ENCODE data around the gene UNKL.

Gene UNKL

GRCh38 chr16:1351582-1352362 lies 62.7 kb downstream of the UNKL start, which contains the start of the genes GNPTG and TSR3:
Gene GNPTG, plus strand, starts transcription at chr16:1351931. Its CDS starts 35 bp downstream, at chr16:1351966.
Gene TSR3, minus strand, starts transcription at chr16:1351878. Its CDS starts 74 bp downstream, at chr16:1351804.
- H3K27me3 ChIP-seq (ENCODE audit: control insufficient read depth in 1 of 2, insufficient read depth in 2 of 2, low read length in 2 of 2) = no peaks in the 10 kb centered on the region
- H3K4me3 ChIP-seq (ENCODE audit: low read depth in 1 of 2, low read length in 2 of 2) = peak within 1 kb of the TSS; percentile 90 to 93
- peaks cover 0 to 26% of the 10 kb centered on the region in 2 donors for H3K36me3 ChIP-seq (ENCODE audit: control insufficient read depth in 1 of 2, insufficient read depth in 2 of 2, low read length in 2 of 2)
- H3K27ac ChIP-seq (ENCODE audit: low read depth, low read length) = no peak within 1 kb of the TSS
- peak within 1 kb of the TSS; percentile 73 to 88 for H3K9ac ChIP-seq (ENCODE audit: low read depth in 1 of 2, low read length in 2 of 2)
- no peaks in the 10 kb centered on the region for H3K9me3 ChIP-seq (ENCODE audit: control insufficient read depth in 1 of 2, low read length in 2 of 2)
- H3K4me1 ChIP-seq (ENCODE audit: control insufficient read depth in 1 of 2, insufficient read depth in 2 of 2, low read length in 2 of 2) = peaks cover 16 to 32% of the 10 kb centered on the region in 2 donors

GRCh38 chr16:1351215-1351581 lies 63.3 kb downstream of the UNKL start:
- Histone ChIP-seq H3K27me3 (ENCODE audit: control insufficient read depth in 1 of 2, insufficient read depth in 2 of 2, low read length in 2 of 2) (no peaks in the 10 kb centered on the region), H3K36me3 (ENCODE audit: control insufficient read depth in 1 of 2, insufficient read depth in 2 of 2, low read length in 2 of 2) (peaks cover 0 to 26% of the 10 kb centered on the region in 2 donors), H3K27ac (ENCODE audit: low read depth, low read length) (no peak overlapping the region), H3K4me3 (ENCODE audit: low read depth in 1 of 2, low read length in 2 of 2) (peak overlapping the region; percentile 90 to 93), H3K9ac (ENCODE audit: low read depth in 1 of 2, low read length in 2 of 2) (peak overlapping the region; percentile 73 to 88), H3K4me1 (ENCODE audit: control insufficient read depth in 1 of 2, insufficient read depth in 2 of 2, low read length in 2 of 2) (peaks cover 16 to 32% of the 10 kb centered on the region in 2 donors), H3K9me3 (ENCODE audit: control insufficient read depth in 1 of 2, low read length in 2 of 2) (no peaks in the 10 kb centered on the region)

GRCh38 chr16:1350691-1351090 lies 63.8 kb downstream of the UNKL start:
- Histone ChIP-seq H3K27ac (ENCODE audit: low read depth, low read length) (no peak overlapping the region), H3K9ac (ENCODE audit: low read depth in 1 of 2, low read length in 2 of 2) (peak overlapping the region; percentile 73 to 88)

GRCh38 chr16:1349951-1350350 lies 64.6 kb downstream of the UNKL start:
- H3K9me3 ChIP-seq (ENCODE audit: control insufficient read depth in 1 of 2, low read length in 2 of 2) = no peaks in the 10 kb centered on the region
- no peak overlapping the region for H3K27ac ChIP-seq (ENCODE audit: low read depth, low read length)
- H3K27me3 ChIP-seq (ENCODE audit: control insufficient read depth in 1 of 2, insufficient read depth in 2 of 2, low read length in 2 of 2) = no peaks in the 10 kb centered on the region
- peaks cover 0 to 26% of the 10 kb centered on the region in 2 donors for H3K36me3 ChIP-seq (ENCODE audit: control insufficient read depth in 1 of 2, insufficient read depth in 2 of 2, low read length in 2 of 2)
- no peak overlapping the region for H3K4me3 ChIP-seq (ENCODE audit: low read depth in 1 of 2, low read length in 2 of 2)
- H3K4me1 ChIP-seq (ENCODE audit: control insufficient read depth in 1 of 2, insufficient read depth in 2 of 2, low read length in 2 of 2) = peaks cover 16 to 32% of the 10 kb centered on the region in 2 donors
- no peak overlapping the region for H3K9ac ChIP-seq (ENCODE audit: low read depth in 1 of 2, low read length in 2 of 2)

More at GRCh38 chr16:1350691-1351090, 63.8 kb downstream of the UNKL start:
- H3K9me3 ChIP-seq (ENCODE audit: control insufficient read depth in 1 of 2, low read length in 2 of 2) = no peaks in the 10 kb centered on the region
- H3K36me3 ChIP-seq (ENCODE audit: control insufficient read depth in 1 of 2, insufficient read depth in 2 of 2, low read length in 2 of 2) = peaks cover 0 to 26% of the 10 kb centered on the region in 2 donors
- peaks cover 16 to 32% of the 10 kb centered on the region in 2 donors for H3K4me1 ChIP-seq (ENCODE audit: control insufficient read depth in 1 of 2, insufficient read depth in 2 of 2, low read length in 2 of 2)
- H3K27me3 ChIP-seq (ENCODE audit: control insufficient read depth in 1 of 2, insufficient read depth in 2 of 2, low read length in 2 of 2) = no peaks in the 10 kb centered on the region
- peak overlapping the region; percentile 90 to 93 for H3K4me3 ChIP-seq (ENCODE audit: low read depth in 1 of 2, low read length in 2 of 2)

GRCh38 chr16:1349351-1349750 lies 65.2 kb downstream of the UNKL start:
- no peak overlapping the region for H3K4me3 ChIP-seq (ENCODE audit: low read depth in 1 of 2, low read length in 2 of 2)
- no peak overlapping the region for H3K27ac ChIP-seq (ENCODE audit: low read depth, low read length)
- peaks cover 0 to 26% of the 10 kb centered on the region in 2 donors for H3K36me3 ChIP-seq (ENCODE audit: control insufficient read depth in 1 of 2, insufficient read depth in 2 of 2, low read length in 2 of 2)
- no peaks in the 10 kb centered on the region for H3K9me3 ChIP-seq (ENCODE audit: control insufficient read depth in 1 of 2, low read length in 2 of 2)
- H3K27me3 ChIP-seq (ENCODE audit: control insufficient read depth in 1 of 2, insufficient read depth in 2 of 2, low read length in 2 of 2) = no peaks in the 10 kb centered on the region
- H3K4me1 ChIP-seq (ENCODE audit: control insufficient read depth in 1 of 2, insufficient read depth in 2 of 2, low read length in 2 of 2) = peaks cover 16 to 33% of the 10 kb centered on the region in 2 donors
- no peak overlapping the region for H3K9ac ChIP-seq (ENCODE audit: low read depth in 1 of 2, low read length in 2 of 2)

- Histone ChIP-seq H3K9me3 (ENCODE audit: control insufficient read depth in 1 of 2, low read length in 2 of 2) (no peaks in the 10 kb centered on the region), H3K36me3 (ENCODE audit: control insufficient read depth in 1 of 2, insufficient read depth in 2 of 2, low read length in 2 of 2) (peaks cover 0 to 26% of the 10 kb centered on the region in 2 donors), H3K27me3 (ENCODE audit: control insufficient read depth in 1 of 2, insufficient read depth in 2 of 2, low read length in 2 of 2) (no peaks in the 10 kb centered on the region), H3K9ac (ENCODE audit: low read depth in 1 of 2, low read length in 2 of 2) (no peak overlapping the region), H3K4me1 (ENCODE audit: control insufficient read depth in 1 of 2, insufficient read depth in 2 of 2, low read length in 2 of 2) (peaks cover 18 to 36% of the 10 kb centered on the region in 2 donors), H3K4me3 (ENCODE audit: low read depth in 1 of 2, low read length in 2 of 2) (no peak overlapping the region), H3K27ac (ENCODE audit: low read depth, low read length) (no peak overlapping the region)
These were observed 65.6 kb downstream of the UNKL start for GRCh38 chr16:1348926-1349325.

GRCh38 chr16:1348441-1348840 lies 66.1 kb downstream of the UNKL start:
- Histone ChIP-seq H3K9ac (ENCODE audit: low read depth in 1 of 2, low read length in 2 of 2) (no peak overlapping the region), H3K4me3 (ENCODE audit: low read depth in 1 of 2, low read length in 2 of 2) (no peak overlapping the region), H3K4me1 (ENCODE audit: control insufficient read depth in 1 of 2, insufficient read depth in 2 of 2, low read length in 2 of 2) (peaks cover 23 to 36% of the 10 kb centered on the region in 2 donors), H3K27ac (ENCODE audit: low read depth, low read length) (no peak overlapping the region), H3K36me3 (ENCODE audit: control insufficient read depth in 1 of 2, insufficient read depth in 2 of 2, low read length in 2 of 2) (peaks cover 0 to 26% of the 10 kb centered on the region in 2 donors), H3K27me3 (ENCODE audit: control insufficient read depth in 1 of 2, insufficient read depth in 2 of 2, low read length in 2 of 2) (no peaks in the 10 kb centered on the region), H3K9me3 (ENCODE audit: control insufficient read depth in 1 of 2, low read length in 2 of 2) (no peaks in the 10 kb centered on the region)

GRCh38 chr16:1347962-1348361 lies 66.5 kb downstream of the UNKL start:
- peaks cover 0 to 26% of the 10 kb centered on the region in 2 donors for H3K36me3 ChIP-seq (ENCODE audit: control insufficient read depth in 1 of 2, insufficient read depth in 2 of 2, low read length in 2 of 2)
- H3K27me3 ChIP-seq (ENCODE audit: control insufficient read depth in 1 of 2, insufficient read depth in 2 of 2, low read length in 2 of 2) = no peaks in the 10 kb centered on the region
- no peaks in the 10 kb centered on the region for H3K9me3 ChIP-seq (ENCODE audit: control insufficient read depth in 1 of 2, low read length in 2 of 2)
- H3K4me1 ChIP-seq (ENCODE audit: control insufficient read depth in 1 of 2, insufficient read depth in 2 of 2, low read length in 2 of 2) = peaks cover 23 to 34% of the 10 kb centered on the region in 2 donors
- H3K9ac ChIP-seq (ENCODE audit: low read depth in 1 of 2, low read length in 2 of 2) = no peak overlapping the region
- H3K4me3 ChIP-seq (ENCODE audit: low read depth in 1 of 2, low read length in 2 of 2) = no peak overlapping the region
- H3K27ac ChIP-seq (ENCODE audit: low read depth, low read length) = no peak overlapping the region

GRCh38 chr16:1347286-1347855 lies 67.1 kb downstream of the UNKL start:
- Histone ChIP-seq H3K27ac (ENCODE audit: low read depth, low read length) (no peak overlapping the region), H3K27me3 (ENCODE audit: control insufficient read depth in 1 of 2, insufficient read depth in 2 of 2, low read length in 2 of 2) (no peaks in the 10 kb centered on the region), H3K4me3 (ENCODE audit: low read depth in 1 of 2, low read length in 2 of 2) (no peak overlapping the region), H3K36me3 (ENCODE audit: control insufficient read depth in 1 of 2, insufficient read depth in 2 of 2, low read length in 2 of 2) (peaks cover 0 to 26% of the 10 kb centered on the region in 2 donors), H3K9ac (ENCODE audit: low read depth in 1 of 2, low read length in 2 of 2) (no peak overlapping the region), H3K9me3 (ENCODE audit: control insufficient read depth in 1 of 2, low read length in 2 of 2) (no peaks in the 10 kb centered on the region), H3K4me1 (ENCODE audit: control insufficient read depth in 1 of 2, insufficient read depth in 2 of 2, low read length in 2 of 2) (peaks cover 23 to 33% of the 10 kb centered on the region in 2 donors)
